SW480 (cell line): Measurements from ENCODE around the gene KRTAP10-5.
A peak's percentile ranks its signal among the peaks of the same experiment; 100 is the strongest.
"Not testable (repeated sequence)": the region's sequence is repeated elsewhere in the genome, so short reads cannot be mapped to it uniquely, and the experiment has no call there.

Experiments used
- DNase-seq: peaks from one replicate; pipeline ENCODE4 v3.0.0-alpha.2; 2016; ENCODE audit warnings: low spot score

Gene KRTAP10-5

GRCh38 chr21:44590897-44591800 lies 10.7 kb upstream of the KRTAP10-5 start:
- not testable (repeated sequence) for DNase-seq

- no peak for DNase-seq
These were observed 9.9 kb upstream of the KRTAP10-5 start for GRCh38 chr21:44590311-44590721.

GRCh38 chr21:44589586-44590305 lies 9.3 kb upstream of the KRTAP10-5 start:
- no peak for DNase-seq

- DNase-seq: no peak
These were observed 8.7 kb upstream of the KRTAP10-5 start for GRCh38 chr21:44589094-44589493.

- DNase-seq: no peak
These were observed 5.5 kb upstream of the KRTAP10-5 start for GRCh38 chr21:44585892-44586291.

- peak; percentile 62 for DNase-seq
These were observed 3.4 kb upstream of the KRTAP10-5 start for GRCh38 chr21:44583800-44584147.

- DNase-seq: no peak
These were observed 2.8 kb upstream of the KRTAP10-5 start for GRCh38 chr21:44583089-44583799.

- no peak for DNase-seq
These were observed 1.7 kb upstream of the KRTAP10-5 start for GRCh38 chr21:44582055-44582454.

- no peak for DNase-seq
These were observed 754 bp upstream of the KRTAP10-5 start for GRCh38 chr21:44581158-44581557.

- no peak for DNase-seq
These were observed 615 bp downstream of the KRTAP10-5 start for GRCh38 chr21:44579833-44580144.

- DNase-seq: no peak
These were observed 1.2 kb downstream of the KRTAP10-5 start for GRCh38 chr21:44579056-44579832.

GRCh38 chr21:44578371-44579055 lies 1.9 kb downstream of the KRTAP10-5 start:
- DNase-seq: no peak

GRCh38 chr21:44576025-44576420 lies 4.4 kb downstream of the KRTAP10-5 start:
- DNase-seq: no peak

- DNase-seq: no peak
These were observed 4.9 kb downstream of the KRTAP10-5 start for GRCh38 chr21:44575307-44576024.

GRCh38 chr21:44574457-44575306 lies 5.7 kb downstream of the KRTAP10-5 start:
- DNase-seq: peak; percentile 50

GRCh38 chr21:44573630-44574456 lies 6.6 kb downstream of the KRTAP10-5 start, which contains the start of gene KRTAP10-4:
Gene KRTAP10-4, plus strand, starts transcription at chr21:44573729. Its CDS starts 30 bp downstream, at chr21:44573759.
- not testable (repeated sequence) for DNase-seq

- peak; percentile 23 for DNase-seq
These were observed 7.3 kb downstream of the KRTAP10-5 start for GRCh38 chr21:44572959-44573583.
